SK-N-SH (cell line): Measurements from ENCODE around the gene PLAC8.

Experiments
- ELF1 ChIP-seq: IDR thresholded peaks from 2 replicates; pipeline ENCODE4 v1.4.0; 2012
- MXI1 ChIP-seq: IDR thresholded peaks from 2 replicates; pipeline ENCODE4 v1.6.1; 2012; ENCODE audit warnings: mild to moderate bottlenecking, low read depth, low read length, improper control_type of control experiment
- POLR2AphosphoS5 ChIP-seq: IDR thresholded peaks from 2 replicates; pipeline ENCODE4 v1.6.1; 2012; ENCODE audit warnings: low read depth, low read length
- REST ChIP-seq: IDR thresholded peaks from 2 replicates; pipeline ENCODE4 v1.6.1; 2012; ENCODE audit warnings: mild to moderate bottlenecking, low read depth, low read length, moderate library complexity
- TEAD4 ChIP-seq: IDR thresholded peaks from 2 replicates; pipeline ENCODE4 v1.4.0; 2012; ENCODE audit warnings: mild to moderate bottlenecking, borderline replicate concordance; ENCODE audit not compliant: insufficient read depth
- TF ChIP-seq, protein P1 (sequence below): fragments of 200-600 bp; sonication (generic); IDR thresholded peaks from 2 replicates; pipeline ENCODE4 v1.6.1; 2017; ENCODE audit warnings: antibody characterized with exemption, mild to moderate bottlenecking, moderate library complexity
- TF ChIP-seq, protein P2 (sequence below): IDR thresholded peaks from 2 replicates; pipeline ENCODE4 v1.4.0; 2012; ENCODE audit warnings: low read depth

- TF ChIP-seq, protein P1, sequence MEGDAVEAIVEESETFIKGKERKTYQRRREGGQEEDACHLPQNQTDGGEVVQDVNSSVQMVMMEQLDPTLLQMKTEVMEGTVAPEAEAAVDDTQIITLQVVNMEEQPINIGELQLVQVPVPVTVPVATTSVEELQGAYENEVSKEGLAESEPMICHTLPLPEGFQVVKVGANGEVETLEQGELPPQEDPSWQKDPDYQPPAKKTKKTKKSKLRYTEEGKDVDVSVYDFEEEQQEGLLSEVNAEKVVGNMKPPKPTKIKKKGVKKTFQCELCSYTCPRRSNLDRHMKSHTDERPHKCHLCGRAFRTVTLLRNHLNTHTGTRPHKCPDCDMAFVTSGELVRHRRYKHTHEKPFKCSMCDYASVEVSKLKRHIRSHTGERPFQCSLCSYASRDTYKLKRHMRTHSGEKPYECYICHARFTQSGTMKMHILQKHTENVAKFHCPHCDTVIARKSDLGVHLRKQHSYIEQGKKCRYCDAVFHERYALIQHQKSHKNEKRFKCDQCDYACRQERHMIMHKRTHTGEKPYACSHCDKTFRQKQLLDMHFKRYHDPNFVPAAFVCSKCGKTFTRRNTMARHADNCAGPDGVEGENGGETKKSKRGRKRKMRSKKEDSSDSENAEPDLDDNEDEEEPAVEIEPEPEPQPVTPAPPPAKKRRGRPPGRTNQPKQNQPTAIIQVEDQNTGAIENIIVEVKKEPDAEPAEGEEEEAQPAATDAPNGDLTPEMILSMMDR = no peak
- no peak for TF ChIP-seq MXI1
- TF ChIP-seq, protein P2, sequence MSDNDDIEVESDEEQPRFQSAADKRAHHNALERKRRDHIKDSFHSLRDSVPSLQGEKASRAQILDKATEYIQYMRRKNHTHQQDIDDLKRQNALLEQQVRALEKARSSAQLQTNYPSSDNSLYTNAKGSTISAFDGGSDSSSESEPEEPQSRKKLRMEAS = no peak
- TF ChIP-seq ELF1 = no peak
- TF ChIP-seq POLR2AphosphoS5 = no peak
- no peak for TF ChIP-seq REST
- TF ChIP-seq TEAD4 = no peak
Observed at GRCh38 chr4:83129264-83129663, 14.7 kb upstream of the PLAC8 start.
